Mucosa of descending colon (tissue), 3 donors: ENCODE measurements around the gene CCDC181. TPM values are rescaled to one million over a fixed set of nuclear protein-coding genes. Genes with fewer than 3 reads are reported as not detected.

Experiments
- ATAC-seq: fragments of 200-7000 bp; cut with Tn5 transposase; one replicate; pipeline ENCODE4 v1.9.1; 2020; ENCODE audit warnings: mild to moderate bottlenecking, moderate library complexity
- DNase-seq, 3 donors: peaks; one replicate each; pipeline ENCODE4 v3.0.0-alpha.2; 2020
- H3K36me3 ChIP-seq: fragments of 200-600 bp; one replicate; pipeline ENCODE4 v1.8.0; 2021; ENCODE audit warnings: low read depth, mild to moderate bottlenecking
- H3K4me1 ChIP-seq: fragments of 200-600 bp; one replicate; pipeline ENCODE4 v1.8.0; 2021; ENCODE audit warnings: low read depth, mild to moderate bottlenecking
- H3K4me3 ChIP-seq: fragments of 200-600 bp; one replicate; pipeline ENCODE4 v1.8.0; 2021; ENCODE audit warnings: mild to moderate bottlenecking
- H3K9me3 ChIP-seq: fragments of 200-600 bp; one replicate; pipeline ENCODE4 v1.8.0; 2021; ENCODE audit warnings: mild to moderate bottlenecking
- intact Hi-C, 2 donors: fragments of 100-400 bp; cut with DNase I in 1 of 2; cut with micrococcal nuclease in 1 of 2; formaldehyde crosslinking; loops; one replicate each; pipeline versions ENCODE4 v1.11.0 to v1.11.1; 2022; cut with DNase I, micrococcal nuclease
- total RNA-seq, 3 donors: library from RNA; stranded (reverse); fragmentation: NEBNext Ultra II Directional in 2 of 3; extraction: Animal tissue kit (Norgen Biotek cat#: 25700) in 2 of 3; gene quantifications; one replicate each; pipeline versions ENCODE4 v1.2.1 to v1.2.4, GENCODE V29; 2021 to 2023
- TF ChIP-seq, protein P1 (sequence below): fragments of 200-600 bp; IDR thresholded peaks from one replicate; pipeline ENCODE4 v1.8.0; 2022; ENCODE audit warnings: antibody characterized with exemption, mild to moderate bottlenecking
- donor health status: DM: no; HTN: no; CAD: no; lungs with moderate emphysema.
- donor health status: DM: no; HTN: no; CAD: no.
- donor health status: DM: no; HTN: yes; CAD: no.

Gene CCDC181
- total RNA-seq, 3 donors from 2014 or later: 0.23 to 0.76 (median 0.27) TPM

DNA sequence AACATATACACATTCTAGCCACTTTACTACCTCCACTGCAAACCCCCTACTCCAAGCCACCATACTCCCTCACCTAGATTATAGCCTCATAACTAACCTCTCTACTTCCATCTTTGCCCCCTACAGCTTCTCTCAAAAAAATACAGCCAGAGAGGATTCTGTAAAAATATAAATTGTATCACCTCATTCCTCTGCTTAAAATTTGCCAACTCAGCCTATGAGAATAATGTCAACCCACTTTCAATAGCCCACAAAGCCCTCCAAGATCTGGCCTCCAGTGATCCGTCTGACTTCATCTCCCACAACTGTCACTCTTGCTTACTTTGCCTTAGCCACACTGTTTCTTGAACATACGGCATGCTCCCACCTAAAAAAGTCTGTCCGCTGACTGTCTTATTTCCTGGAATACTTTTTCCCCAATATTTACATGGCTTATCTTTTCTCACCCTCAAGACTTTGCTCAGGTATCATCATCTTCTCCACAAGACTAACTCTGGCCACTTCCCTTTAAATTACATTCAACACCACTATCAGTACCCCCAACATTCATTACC, 81.2 kb downstream of the CCDC181 start:
- H3K4me1 ChIP-seq: peaks cover 3% of the 10 kb centered on the region
- H3K36me3 ChIP-seq: no peaks in the 10 kb centered on the region
- intact Hi-C loops: loop anchor here (5.0 to 10.0 kb wide), 3 partner anchors 739 to 1001 kb away; no protein-coding TSS in a partner anchor
- ATAC-seq (no peak), DNase-seq (no peak)
- no peak overlapping the region for H3K4me3 ChIP-seq
- no peaks in the 10 kb centered on the region for H3K9me3 ChIP-seq
- TF ChIP-seq, protein P1, sequence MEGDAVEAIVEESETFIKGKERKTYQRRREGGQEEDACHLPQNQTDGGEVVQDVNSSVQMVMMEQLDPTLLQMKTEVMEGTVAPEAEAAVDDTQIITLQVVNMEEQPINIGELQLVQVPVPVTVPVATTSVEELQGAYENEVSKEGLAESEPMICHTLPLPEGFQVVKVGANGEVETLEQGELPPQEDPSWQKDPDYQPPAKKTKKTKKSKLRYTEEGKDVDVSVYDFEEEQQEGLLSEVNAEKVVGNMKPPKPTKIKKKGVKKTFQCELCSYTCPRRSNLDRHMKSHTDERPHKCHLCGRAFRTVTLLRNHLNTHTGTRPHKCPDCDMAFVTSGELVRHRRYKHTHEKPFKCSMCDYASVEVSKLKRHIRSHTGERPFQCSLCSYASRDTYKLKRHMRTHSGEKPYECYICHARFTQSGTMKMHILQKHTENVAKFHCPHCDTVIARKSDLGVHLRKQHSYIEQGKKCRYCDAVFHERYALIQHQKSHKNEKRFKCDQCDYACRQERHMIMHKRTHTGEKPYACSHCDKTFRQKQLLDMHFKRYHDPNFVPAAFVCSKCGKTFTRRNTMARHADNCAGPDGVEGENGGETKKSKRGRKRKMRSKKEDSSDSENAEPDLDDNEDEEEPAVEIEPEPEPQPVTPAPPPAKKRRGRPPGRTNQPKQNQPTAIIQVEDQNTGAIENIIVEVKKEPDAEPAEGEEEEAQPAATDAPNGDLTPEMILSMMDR: no peak

DNA sequence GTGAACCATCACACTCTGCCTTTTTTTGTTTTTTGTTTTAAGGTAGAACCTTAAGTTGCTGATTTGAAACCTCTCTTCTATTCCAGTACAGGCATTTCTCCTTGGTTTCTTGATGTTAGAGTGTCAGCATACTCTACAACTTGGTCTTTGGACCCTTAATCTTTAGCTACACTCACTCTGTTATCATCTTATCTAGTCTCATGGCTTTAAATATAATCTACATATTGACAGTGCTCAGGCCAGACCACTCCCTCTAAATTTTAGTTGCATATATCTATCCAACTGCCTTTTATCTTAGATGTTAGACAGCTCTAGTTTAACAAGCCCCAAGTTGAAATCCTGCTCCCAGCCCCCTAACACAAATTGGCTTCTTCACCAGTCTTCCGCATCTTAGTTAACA, 81.8 kb downstream of the CCDC181 start:
- H3K4me1 ChIP-seq: peaks cover 3% of the 10 kb centered on the region
- ATAC-seq (no peak), DNase-seq (no peak)
- no peak overlapping the region for H3K4me3 ChIP-seq
- no peaks in the 10 kb centered on the region for H3K36me3 ChIP-seq
- TF ChIP-seq, protein P1: no peak
- intact Hi-C loops: loop anchor here (5.0 to 10.0 kb wide), 3 partner anchors 738 to 1001 kb away; no protein-coding TSS in a partner anchor
- no peaks in the 10 kb centered on the region for H3K9me3 ChIP-seq

Other genes starting within 250 kb of the CCDC181 start
- gene NME7, start 59.7 kb downstream of the CCDC181 start, total RNA-seq: 10 to 100 TPM in 1 of 3 donors, 1 to 10 TPM in 2; 6.4 to 15.6 (median 7.2) TPM
- 10 to 100 TPM; 23.5 to 35.9 (median 30.8) TPM for gene BLZF1, start 59.3 kb downstream of the CCDC181 start, total RNA-seq
- 10 to 100 TPM in 1 of 3 donors, 1 to 10 TPM in 2; 5.5 to 11.1 (median 7.3) TPM for gene SLC19A2, start 58.5 kb upstream of the CCDC181 start, total RNA-seq
- gene F5, start 159.0 kb upstream of the CCDC181 start, total RNA-seq: 1 to 10 TPM in 1 of 3 donors, under 1 TPM in 2; 0.44 to 2.5 (median 0.69) TPM
- 1 to 10 TPM; 1.9 to 4.2 (median 2.4) TPM for gene SELP, start 202.7 kb upstream of the CCDC181 start, total RNA-seq